GM12892 (cell line): ENCODE data around the gene OVCH1.

Experiments
- POLR2A ChIP-seq: IDR thresholded peaks from 2 replicates; pipeline ENCODE4 v1.6.1; 2011; ENCODE audit warnings: low read depth, low read length, control low read depth
- POLR2AphosphoS5 ChIP-seq: IDR thresholded peaks from 2 replicates; pipeline ENCODE4 v1.6.1; 2011; ENCODE audit warnings: low read depth, low read length, control low read depth
- TAF1 ChIP-seq: IDR thresholded peaks from 2 replicates; pipeline ENCODE4 v1.6.1; 2011; ENCODE audit warnings: low read depth, mild to moderate bottlenecking, control low read depth, low read length, borderline replicate concordance

GRCh38 chr12:29516431-29516875 lies 19.0 kb upstream of the OVCH1 start:
- no peak for TF ChIP-seq POLR2A
- no peak for TF ChIP-seq TAF1
- TF ChIP-seq POLR2AphosphoS5: no peak
